HG02623 (cell line): ENCODE data around the gene APOE.
"Not testable (repeated sequence)": the region's sequence is repeated elsewhere in the genome, so short reads cannot be mapped to it uniquely, and the experiment has no call there.

ENCODE experiments used
- ATAC-seq: cut with Tn5 transposase; IDR thresholded peaks from one replicate; pipeline ENCODE4 v1.9.1; 2021; ENCODE audit warnings: moderate library complexity; ENCODE audit not compliant: unreplicated experiment

The APOE gene

GRCh38 chr19:44908074-44908835 is 2.7 kb downstream of the APOE start:
- ATAC-seq: no peak

GRCh38 chr19:44908836-44909261 is 3.3 kb downstream of the APOE start:
- ATAC-seq: no peak

- no peak for ATAC-seq
Measured at GRCh38 chr19:44909775-44910174, 4.2 kb downstream of the APOE start.

GRCh38 chr19:44911896-44912295 is 6.3 kb downstream of the APOE start:
- not testable (repeated sequence) for ATAC-seq

GRCh38 chr19:44912854-44913253 is 7.3 kb downstream of the APOE start:
- no peak for ATAC-seq

- ATAC-seq: not testable (repeated sequence)
Measured at GRCh38 chr19:44913512-44914432, 8.2 kb downstream of the APOE start.

GRCh38 chr19:44914433-44915206 is 9.0 kb downstream of the APOE start, which contains the start of gene APOC1:
TSS of gene APOC1 (plus strand) at chr19:44914608. CDS start at chr19:44914892, 284 bp downstream.
- ATAC-seq: peak; percentile 82

- ATAC-seq: no peak
Measured at GRCh38 chr19:44924243-44924725, 18.7 kb downstream of the APOE start.

- no peak for ATAC-seq
Measured at GRCh38 chr19:44925114-44925891, 19.7 kb downstream of the APOE start.

- ATAC-seq: not testable (repeated sequence)
Measured at GRCh38 chr19:44926245-44927077, 20.9 kb downstream of the APOE start.

GRCh38 chr19:44927746-44928145 is 22.1 kb downstream of the APOE start:
- no peak for ATAC-seq

GRCh38 chr19:44930088-44930487 is 24.5 kb downstream of the APOE start:
- no peak for ATAC-seq

- ATAC-seq: no peak
Measured at GRCh38 chr19:44931541-44931940, 25.9 kb downstream of the APOE start.

GRCh38 chr19:44939668-44940067 is 34.1 kb downstream of the APOE start:
- ATAC-seq: no peak

- no peak for ATAC-seq
Measured at GRCh38 chr19:44942067-44942571, 36.5 kb downstream of the APOE start, which contains the start of gene APOC4. TSS of gene APOC4 (plus strand) at chr19:44942237. CDS start at chr19:44942278, 41 bp downstream.

- no peak for ATAC-seq
Measured at GRCh38 chr19:44943801-44944249, 38.2 kb downstream of the APOE start.

- no peak for ATAC-seq
Measured at GRCh38 chr19:44947041-44947581, 41.5 kb downstream of the APOE start.

GRCh38 chr19:44948237-44948636 is 42.6 kb downstream of the APOE start:
- ATAC-seq: no peak
